K562 (cell line): ENCODE results near the gene FMOD. TPM values are rescaled to one million over a fixed set of nuclear protein-coding genes. Genes with fewer than 3 reads are reported as not detected.

ENCODE experiments used
- CCNT2 ChIP-seq: IDR thresholded peaks from 2 replicates; pipeline ENCODE4 v1.6.1; 2011; ENCODE audit warnings: borderline replicate concordance, low read depth, mild to moderate bottlenecking, moderate library complexity, mixed read lengths, low read length; ENCODE audit not compliant: insufficient read length; ENCODE audit errors: extremely low read depth
- ETV6 ChIP-seq, 3 experiments: fragments of 150-350 bp in 1 of 3; sonication (generic) in 1 of 3; formaldehyde crosslinking in 1 of 3; IDR thresholded peaks; 2 replicates each; pipeline versions ENCODE4 v1.6.1 to v1.8.0; 2014 to 2022; ENCODE audit warnings: borderline replicate concordance in 2 of 3, low read depth in 2 of 3, antibody characterized with exemption in 1 of 3, low read length in 1 of 3, mild to moderate bottlenecking in 1 of 3, missing genetic modification reagents in 1 of 3
- SETDB1 ChIP-seq: IDR thresholded peaks from one replicate; pipeline ENCODE4 v1.6.1; 2012; ENCODE audit warnings: low read length, control low read depth, inconsistent platforms
- SP2 ChIP-seq: IDR thresholded peaks from 2 replicates; pipeline ENCODE4 v1.6.1; 2011; ENCODE audit warnings: mild to moderate bottlenecking, low read depth, low read length, moderate library complexity; ENCODE audit not compliant: poor library complexity, severe bottlenecking; ENCODE audit errors: extremely low read depth
- TEAD2 ChIP-seq: fragments of 450-650 bp; IDR thresholded peaks from 2 replicates; pipeline ENCODE4 v1.6.1; 2016; ENCODE audit warnings: missing genetic modification characterization, control low read depth, missing compliant biosample characterization
- THAP7 ChIP-seq: fragments of 250-450 bp; sonication (Bioruptor Pico); IDR thresholded peaks from 2 replicates; pipeline ENCODE4 v1.5.0; 2021
- ZC3H11A ChIP-seq: IDR thresholded peaks from 2 replicates; pipeline ENCODE4 v1.6.1; 2012; ENCODE audit warnings: low read depth, low read length, improper control_type of control experiment
- ZFP1 ChIP-seq: fragments of 450-650 bp; formaldehyde crosslinking; IDR thresholded peaks from 2 replicates; pipeline ENCODE4 v1.4.0; 2020; ENCODE audit warnings: mild to moderate bottlenecking, mixed read lengths
- ZNF3 ChIP-seq: fragments of 250-450 bp; sonication (Bioruptor Pico); IDR thresholded peaks from 2 replicates; pipeline ENCODE4 v1.5.0; 2021; ENCODE audit warnings: mild to moderate bottlenecking, moderate library complexity
- ZNF347 ChIP-seq: fragments of 450-650 bp; formaldehyde crosslinking; IDR thresholded peaks from 2 replicates; pipeline ENCODE4 v1.4.0; 2020; ENCODE audit warnings: low read depth, mild to moderate bottlenecking, moderate library complexity
- polyA plus RNA-seq, 8 experiments: library from polyadenylated mRNA; depleted of rRNA in 4 of 8; stranded (reverse) in 5 of 8; unstranded in 3 of 8; fragments of >200 nt; fragmentation: Nextera tagmentation in 2 of 8; fragmentation: Illumina TruSeq in 1 of 8; extraction: Ambion mirVana in 2 of 8; extraction: Trizol in 1 of 8; gene quantifications; 2 replicates each; pipeline versions ENCODE4 v1.2.1 to v1.2.3, GENCODE V29; 2011 to 2014; ENCODE audit warnings: inconsistent platforms in 1 of 8, missing spikeins in 1 of 8
- total RNA-seq, 7 experiments: library from RNA; depleted of rRNA in 6 of 7; stranded (reverse); fragments of >200 nt in 6 of 7; fragmentation: Illumina TruSeq in 2 of 7; extraction: Trizol in 2 of 7; gene quantifications; 2 replicates each; pipeline versions ENCODE4 v1.2.1 to v1.2.3, GENCODE V29; 2011 to 2021; ENCODE audit warnings: low replicate concordance in 1 of 7
- TF ChIP-seq, protein P1 (sequence below): fragments of 450-650 bp; formaldehyde crosslinking; IDR thresholded peaks from 2 replicates; pipeline ENCODE4 v1.4.0; 2020; ENCODE audit warnings: mild to moderate bottlenecking, moderate library complexity
- TF ChIP-seq, protein P2 (sequence below): sonication (generic); formaldehyde crosslinking; IDR thresholded peaks from 2 replicates; pipeline ENCODE4 v1.8.0; 2022; ENCODE audit warnings: mild to moderate bottlenecking, missing genetic modification reagents
- TF ChIP-seq, protein P3 (sequence below), 2 experiments: fragments of 450-650 bp in 1 of 2; sonication (generic) in 1 of 2; formaldehyde crosslinking; conservative IDR thresholded peaks; 2 replicates each; pipeline versions ENCODE4 v1.4.0 to v1.8.1; 2020 to 2022; ENCODE audit warnings: mild to moderate bottlenecking in 1 of 2, missing genetic modification reagents in 1 of 2
- TF ChIP-seq, protein P4 (sequence below): fragments of 450-650 bp; IDR thresholded peaks from 2 replicates; pipeline ENCODE4 v1.6.1; 2018; ENCODE audit not compliant: partially characterized antibody

FMOD gene
- total and polyA plus RNA-seq, 9 of the 15 experiments (the other 6 are each of a cell fraction or from before 2014, with no cell fraction given) = 0.03 to 0.13 (median 0.03) TPM; not detected in 6

DNA sequence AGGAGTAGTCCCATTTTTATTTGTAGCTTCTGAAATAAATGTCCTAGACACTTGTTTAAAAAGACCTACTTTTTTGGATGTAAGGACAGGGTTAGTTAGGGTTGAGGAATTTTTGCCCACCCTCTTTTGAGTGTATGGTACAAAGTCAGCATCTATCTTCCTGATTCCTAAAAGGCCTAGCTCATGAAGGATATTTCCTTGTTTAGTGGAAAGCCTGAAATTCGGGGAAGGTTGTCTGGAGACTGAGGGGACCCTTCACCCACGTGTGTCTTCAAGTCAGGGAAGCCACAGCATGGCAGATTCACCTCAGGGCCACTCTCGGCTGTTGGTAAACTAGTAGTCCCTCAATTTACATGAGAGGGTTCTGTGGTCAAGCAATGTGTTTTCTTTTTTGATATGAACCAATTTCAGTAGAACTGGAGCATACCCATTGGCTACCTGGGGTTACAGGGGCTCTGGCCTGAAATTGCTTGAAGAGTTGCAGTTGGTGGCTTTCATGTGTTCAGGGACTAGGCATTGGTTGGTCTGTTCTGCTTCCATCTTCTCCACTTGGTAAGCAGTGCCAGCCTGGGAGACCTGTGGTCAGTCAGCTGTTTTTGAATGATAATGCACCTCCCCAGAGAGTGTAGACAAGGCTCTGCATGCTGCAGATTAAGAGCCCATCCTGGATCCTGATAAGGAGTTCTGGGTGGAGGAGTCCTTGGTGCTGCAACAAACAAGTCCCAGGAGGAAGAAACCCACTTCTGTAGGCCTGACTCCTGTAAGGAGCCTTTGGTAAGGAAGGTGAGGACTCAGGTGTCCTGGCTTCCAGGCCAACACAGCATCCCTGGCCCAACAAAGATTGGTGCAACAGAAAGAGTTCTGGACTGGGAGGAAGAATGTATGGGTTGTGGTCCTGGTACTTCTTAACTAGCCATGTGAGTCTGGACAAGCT, 39.3 kb downstream of the FMOD start (continued):
- TF ChIP-seq TEAD2 (tag) (no peak), ZNF3 (CRISPR knock-in tag) (no peak), SP2 (no peak), ZC3H11A (no peak), ZFP1 (no peak), THAP7 (CRISPR knock-in tag) (no peak), ZNF347 (CRISPR knock-in tag) (no peak), ETV6 (IDR thresholded peaks at IDR 0.05; ENCODE audit: borderline replicate concordance in 1 of 2, low read depth in 2 of 2, low read length in 1 of 2) (peak; percentile 56 to 88; a peak in 3 of 4 replicates), ETV6 (CRISPR knock-in tag; IDR thresholded peaks at IDR 0.05; ENCODE audit: borderline replicate concordance) (no peak), SETDB1 (no peak), CCNT2 (peak; percentile 98)
- TF ChIP-seq, protein P1, sequence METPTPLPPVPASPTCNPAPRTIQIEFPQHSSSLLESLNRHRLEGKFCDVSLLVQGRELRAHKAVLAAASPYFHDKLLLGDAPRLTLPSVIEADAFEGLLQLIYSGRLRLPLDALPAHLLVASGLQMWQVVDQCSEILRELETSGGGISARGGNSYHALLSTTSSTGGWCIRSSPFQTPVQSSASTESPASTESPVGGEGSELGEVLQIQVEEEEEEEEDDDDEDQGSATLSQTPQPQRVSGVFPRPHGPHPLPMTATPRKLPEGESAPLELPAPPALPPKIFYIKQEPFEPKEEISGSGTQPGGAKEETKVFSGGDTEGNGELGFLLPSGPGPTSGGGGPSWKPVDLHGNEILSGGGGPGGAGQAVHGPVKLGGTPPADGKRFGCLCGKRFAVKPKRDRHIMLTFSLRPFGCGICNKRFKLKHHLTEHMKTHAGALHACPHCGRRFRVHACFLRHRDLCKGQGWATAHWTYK = peak; percentile 82
- TF ChIP-seq, protein P2, sequence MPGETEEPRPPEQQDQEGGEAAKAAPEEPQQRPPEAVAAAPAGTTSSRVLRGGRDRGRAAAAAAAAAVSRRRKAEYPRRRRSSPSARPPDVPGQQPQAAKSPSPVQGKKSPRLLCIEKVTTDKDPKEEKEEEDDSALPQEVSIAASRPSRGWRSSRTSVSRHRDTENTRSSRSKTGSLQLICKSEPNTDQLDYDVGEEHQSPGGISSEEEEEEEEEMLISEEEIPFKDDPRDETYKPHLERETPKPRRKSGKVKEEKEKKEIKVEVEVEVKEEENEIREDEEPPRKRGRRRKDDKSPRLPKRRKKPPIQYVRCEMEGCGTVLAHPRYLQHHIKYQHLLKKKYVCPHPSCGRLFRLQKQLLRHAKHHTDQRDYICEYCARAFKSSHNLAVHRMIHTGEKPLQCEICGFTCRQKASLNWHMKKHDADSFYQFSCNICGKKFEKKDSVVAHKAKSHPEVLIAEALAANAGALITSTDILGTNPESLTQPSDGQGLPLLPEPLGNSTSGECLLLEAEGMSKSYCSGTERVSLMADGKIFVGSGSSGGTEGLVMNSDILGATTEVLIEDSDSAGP = no peak
- TF ChIP-seq, protein P3, sequence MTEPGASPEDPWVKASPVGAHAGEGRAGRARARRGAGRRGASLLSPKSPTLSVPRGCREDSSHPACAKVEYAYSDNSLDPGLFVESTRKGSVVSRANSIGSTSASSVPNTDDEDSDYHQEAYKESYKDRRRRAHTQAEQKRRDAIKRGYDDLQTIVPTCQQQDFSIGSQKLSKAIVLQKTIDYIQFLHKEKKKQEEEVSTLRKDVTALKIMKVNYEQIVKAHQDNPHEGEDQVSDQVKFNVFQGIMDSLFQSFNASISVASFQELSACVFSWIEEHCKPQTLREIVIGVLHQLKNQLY (CRISPR knock-in tag; conservative IDR thresholded peaks at IDR 0.05) = no peak
- TF ChIP-seq, protein P4, sequence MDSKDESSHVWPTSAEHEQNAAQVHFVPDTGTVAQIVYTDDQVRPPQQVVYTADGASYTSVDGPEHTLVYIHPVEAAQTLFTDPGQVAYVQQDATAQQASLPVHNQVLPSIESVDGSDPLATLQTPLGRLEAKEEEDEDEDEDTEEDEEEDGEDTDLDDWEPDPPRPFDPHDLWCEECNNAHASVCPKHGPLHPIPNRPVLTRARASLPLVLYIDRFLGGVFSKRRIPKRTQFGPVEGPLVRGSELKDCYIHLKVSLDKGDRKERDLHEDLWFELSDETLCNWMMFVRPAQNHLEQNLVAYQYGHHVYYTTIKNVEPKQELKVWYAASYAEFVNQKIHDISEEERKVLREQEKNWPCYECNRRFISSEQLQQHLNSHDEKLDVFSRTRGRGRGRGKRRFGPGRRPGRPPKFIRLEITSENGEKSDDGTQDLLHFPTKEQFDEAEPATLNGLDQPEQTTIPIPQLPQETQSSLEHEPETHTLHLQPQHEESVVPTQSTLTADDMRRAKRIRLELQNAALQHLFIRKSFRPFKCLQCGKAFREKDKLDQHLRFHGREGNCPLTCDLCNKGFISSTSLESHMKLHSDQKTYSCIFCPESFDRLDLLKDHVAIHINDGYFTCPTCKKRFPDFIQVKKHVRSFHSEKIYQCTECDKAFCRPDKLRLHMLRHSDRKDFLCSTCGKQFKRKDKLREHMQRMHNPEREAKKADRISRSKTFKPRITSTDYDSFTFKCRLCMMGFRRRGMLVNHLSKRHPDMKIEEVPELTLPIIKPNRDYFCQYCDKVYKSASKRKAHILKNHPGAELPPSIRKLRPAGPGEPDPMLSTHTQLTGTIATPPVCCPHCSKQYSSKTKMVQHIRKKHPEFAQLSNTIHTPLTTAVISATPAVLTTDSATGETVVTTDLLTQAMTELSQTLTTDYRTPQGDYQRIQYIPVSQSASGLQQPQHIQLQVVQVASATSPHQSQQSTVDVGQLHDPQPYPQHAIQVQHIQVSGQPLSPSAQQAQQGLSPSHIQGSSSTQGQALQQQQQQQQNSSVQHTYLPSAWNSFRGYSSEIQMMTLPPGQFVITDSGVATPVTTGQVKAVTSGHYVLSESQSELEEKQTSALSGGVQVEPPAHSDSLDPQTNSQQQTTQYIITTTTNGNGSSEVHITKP = peak; percentile 50
